Neural cell (in vitro differentiated cells): ENCODE data around the gene HECW1.

ENCODE experiments used
- CTCF ChIP-seq: fragments of 450-650 bp; IDR thresholded peaks from 2 replicates; pipeline ENCODE4 v1.5.1; 2014; ENCODE audit warnings: antibody characterized with exemption, mild to moderate bottlenecking, moderate library complexity; ENCODE audit not compliant: poor library complexity, severe bottlenecking
- EP300 ChIP-seq: fragments of 450-650 bp; conservative IDR thresholded peaks from 2 replicates; pipeline ENCODE4 v1.6.1; 2014; ENCODE audit warnings: antibody characterized with exemption, mild to moderate bottlenecking, moderate library complexity; ENCODE audit not compliant: poor library complexity, severe bottlenecking
- MXI1 ChIP-seq: fragments of 450-650 bp; conservative IDR thresholded peaks from 2 replicates; pipeline ENCODE4 v1.6.1; 2014; ENCODE audit warnings: antibody characterized with exemption, mild to moderate bottlenecking; ENCODE audit not compliant: poor library complexity, severe bottlenecking
- POLR2AphosphoS5 ChIP-seq: IDR thresholded peaks from 2 replicates; pipeline ENCODE4 v1.6.1; 2012
- RAD21 ChIP-seq: fragments of 450-650 bp; conservative IDR thresholded peaks from 2 replicates; pipeline ENCODE4 v1.6.1; 2014; ENCODE audit warnings: antibody characterized with exemption, mild to moderate bottlenecking, moderate library complexity
- REST ChIP-seq: IDR thresholded peaks from 2 replicates; pipeline ENCODE4 v1.6.1; 2012; ENCODE audit warnings: borderline replicate concordance
- SMC3 ChIP-seq: fragments of 450-650 bp; conservative IDR thresholded peaks from 2 replicates; pipeline ENCODE4 v1.6.1; 2014; ENCODE audit warnings: antibody characterized with exemption, mild to moderate bottlenecking, moderate library complexity; ENCODE audit not compliant: poor library complexity
- TAF1 ChIP-seq: IDR thresholded peaks from 2 replicates; pipeline ENCODE4 v1.6.1; 2012; ENCODE audit warnings: low read depth

GRCh38 chr7:43244232-43244631, 131.8 kb downstream of the HECW1 start:
- TF ChIP-seq TAF1 = no peak
- TF ChIP-seq EP300 = no peak
- no peak for TF ChIP-seq CTCF
- TF ChIP-seq POLR2AphosphoS5 = no peak
- TF ChIP-seq RAD21 = no peak
- TF ChIP-seq SMC3 = no peak
- no peak for TF ChIP-seq MXI1
- no peak for TF ChIP-seq REST
